Bronchial epithelial cell (primary cell): ENCODE measurements around the gene NUP210L. TPM values are rescaled to one million over a fixed set of nuclear protein-coding genes. Genes with fewer than 3 reads are reported as not detected.
"Not testable (repeated sequence)": the region's sequence is repeated elsewhere in the genome, so short reads cannot be mapped to it uniquely, and the experiment has no call there.

Source experiments
- DNase-seq: peaks from one replicate; pipeline ENCODE4 v3.0.0-alpha.2; 2010; ENCODE audit warnings: low read depth
- FAIRE-seq: peaks from 2 replicates; lab custom pipeline; 2011; peaks lifted over from hg19 to GRCh38; lab: Jason Lieb, UNC
- H3K27me3 ChIP-seq: 2 replicates; pipeline ENCODE4 v1.5.1; 2011; ENCODE audit warnings: low read length; ENCODE audit not compliant: control insufficient read depth, insufficient read depth
- H3K36me3 ChIP-seq: 2 replicates; pipeline ENCODE4 v1.5.1; 2011; ENCODE audit warnings: low read length; ENCODE audit not compliant: control insufficient read depth, insufficient read depth
- H3K4me3 ChIP-seq: 2 replicates; pipeline ENCODE4 v1.5.1; 2011; ENCODE audit warnings: mild to moderate bottlenecking, low read depth, low read length, control low read depth
- CTCF ChIP-seq: IDR thresholded peaks from 2 replicates; pipeline ENCODE4 v1.5.1; 2011; ENCODE audit warnings: mild to moderate bottlenecking, moderate library complexity, low read length, control low read depth, inconsistent platforms; ENCODE audit not compliant: insufficient read depth, severe bottlenecking
- total RNA-seq: library from RNA; depleted of rRNA; stranded (reverse); fragments of >200 nt; gene quantifications from 2 replicates; pipeline ENCODE4 v1.2.1, GENCODE V29; 2014

NUP210L gene
- total RNA-seq, 1 donor from 2014 or later = under 0.01 TPM

- FAIRE-seq = no peak
- no peak for TF ChIP-seq CTCF
- peaks cover 5% of the 10 kb centered on the region for H3K36me3 ChIP-seq
- H3K27me3 ChIP-seq = no peaks in the 10 kb centered on the region
- no peak for DNase-seq
- H3K4me3 ChIP-seq = no peak overlapping the region
Observed at GRCh38 chr1:154154053-154154452, 820 bp downstream of the NUP210L start.

DNA sequence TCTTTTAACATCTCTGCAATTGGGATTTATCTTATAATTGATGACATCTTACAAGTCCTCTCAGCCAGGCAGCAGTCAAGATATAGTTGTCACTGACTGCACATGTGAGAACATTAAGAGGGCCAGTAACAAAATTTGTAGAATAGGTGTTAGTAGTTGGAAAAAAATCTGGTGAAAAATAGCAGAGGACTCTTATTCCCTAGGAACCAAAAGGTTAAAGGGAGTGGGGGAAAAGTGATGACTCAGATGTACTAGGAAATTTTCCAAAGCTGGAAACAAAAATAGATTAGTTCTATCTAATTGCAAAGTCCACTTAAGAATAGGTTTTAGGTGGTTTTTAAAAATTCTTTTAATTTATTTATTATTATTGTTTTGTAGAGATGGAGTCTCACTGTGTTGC is 3.6 kb downstream of the NUP210L start:
- no peak for FAIRE-seq
- no peak overlapping the region for H3K4me3 ChIP-seq
- no peak for TF ChIP-seq CTCF
- no peaks in the 10 kb centered on the region for H3K27me3 ChIP-seq
- no peak for DNase-seq
- no peaks in the 10 kb centered on the region for H3K36me3 ChIP-seq

DNA sequence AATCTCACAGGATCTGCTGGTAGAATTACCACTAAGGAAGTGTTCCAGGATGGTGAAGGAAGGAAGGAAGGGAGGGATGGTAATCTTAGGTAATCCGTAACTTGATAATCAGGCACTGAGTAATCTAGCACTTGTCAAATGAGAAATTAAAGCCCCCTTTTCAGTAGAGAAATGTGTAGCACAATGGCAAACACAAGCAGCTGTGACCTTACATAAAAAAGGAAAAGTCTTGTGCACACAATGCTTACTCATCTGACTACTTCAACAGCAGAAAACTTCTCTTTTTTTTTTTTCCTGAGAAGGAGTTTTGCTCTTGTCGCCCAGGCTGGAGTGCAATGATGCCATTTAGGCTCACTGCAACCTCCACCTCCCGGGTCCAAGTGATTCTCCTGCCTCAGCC is 6.1 kb downstream of the NUP210L start:
- Histone ChIP-seq H3K36me3 (no peaks in the 10 kb centered on the region), H3K27me3 (no peaks in the 10 kb centered on the region), H3K4me3 (no peak overlapping the region)
- DNase-seq = peak; percentile 21
- no peak for TF ChIP-seq CTCF
- no peak for FAIRE-seq

- FAIRE-seq, H3K27me3 ChIP-seq, H3K4me3 ChIP-seq, H3K36me3 ChIP-seq, DNase-seq: not testable (repeated sequence)
Observed at GRCh38 chr1:154147505-154147904, 7.4 kb downstream of the NUP210L start.

DNA sequence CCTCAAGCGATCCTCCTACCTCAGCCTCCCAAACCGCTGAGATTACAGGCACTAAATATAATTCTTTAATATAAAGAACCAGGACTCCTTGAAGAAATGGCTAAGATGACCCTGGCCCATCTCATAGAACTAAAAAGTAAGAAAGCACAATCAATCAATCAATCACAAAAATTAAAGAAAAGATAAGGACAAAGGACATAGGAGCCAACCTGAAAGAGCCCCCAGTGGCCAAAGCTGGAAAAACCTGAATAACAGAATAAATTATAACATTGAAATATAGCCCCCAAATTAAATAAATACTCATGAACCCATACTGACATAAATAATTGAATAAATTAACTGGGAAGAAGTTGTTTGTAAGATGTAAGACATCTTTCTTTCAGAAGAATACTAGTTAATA is 8.9 kb downstream of the NUP210L start:
- TF ChIP-seq CTCF = peak; percentile 10
- no peak for DNase-seq
- no peaks in the 10 kb centered on the region for H3K36me3 ChIP-seq
- H3K27me3 ChIP-seq = no peaks in the 10 kb centered on the region
- H3K4me3 ChIP-seq = no peak overlapping the region
- FAIRE-seq = no peak

- Histone ChIP-seq H3K27me3 (no peaks in the 10 kb centered on the region), H3K4me3 (no peak overlapping the region), H3K36me3 (no peaks in the 10 kb centered on the region)
- FAIRE-seq = no peak
- no peak for TF ChIP-seq CTCF
- no peak for DNase-seq
Observed at GRCh38 chr1:154142358-154142757, 12.5 kb downstream of the NUP210L start.
